ENCODE results near the gene CFAP20DC.

The CFAP20DC gene

DNA sequence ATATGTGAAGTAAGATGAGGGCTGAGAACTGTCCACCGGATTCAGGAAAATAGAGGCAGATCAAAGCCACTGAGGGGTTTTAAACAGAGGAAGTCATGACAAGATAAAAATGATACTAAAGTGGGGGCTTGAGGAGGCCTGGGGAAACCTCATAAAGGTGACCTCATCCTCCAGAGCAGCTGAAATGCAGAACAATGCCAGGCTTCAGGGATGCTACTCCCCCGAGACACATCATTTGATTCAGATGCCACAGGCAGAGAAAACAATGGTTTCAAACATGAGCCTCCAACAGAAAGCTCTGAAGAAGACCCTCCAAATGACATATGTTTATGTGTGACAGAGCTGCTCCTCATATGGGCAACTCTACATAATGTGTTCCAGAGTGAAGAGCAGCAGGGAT is 6.4 kb downstream of the CFAP20DC start:
- Histone ChIP-seq H3K18ac (ENCODE audit: low read length) (no peak overlapping the region), H2AFZ (ENCODE audit: low read length) (peak overlapping the region; percentile 9), H3K4me1 (ENCODE audit: control insufficient read depth in 2 of 2, insufficient read depth in 1 of 2, low read depth in 1 of 2, low read length in 2 of 2) (peaks cover 3 to 15% of the 10 kb centered on the region in 2 donors), H2BK15ac (ENCODE audit: low read length) (no peak overlapping the region), H3K79me1 (ENCODE audit: low read depth, low read length) (no peaks in the 10 kb centered on the region), H4K8ac (ENCODE audit: low read depth, low read length) (no peak overlapping the region), H3K9ac (ENCODE audit: low read depth, low read length, poor library complexity) (no peak overlapping the region), H3K4me3 (ENCODE audit: low read length in 2 of 2) (no peak overlapping the region), H2BK12ac (ENCODE audit: low read length) (no peak overlapping the region), H2BK120ac (ENCODE audit: low read depth, low read length) (no peak overlapping the region), H3K9me3 (replicated peaks in 1 of 2; ENCODE audit: control insufficient read depth in 2 of 2, insufficient read depth in 1 of 2, low read depth in 1 of 2, low read length in 2 of 2) (no peaks in the 10 kb centered on the region), H3K36me3 (replicated peaks in 1 of 2; ENCODE audit: control insufficient read depth in 2 of 2, insufficient read depth in 2 of 2, low read length in 2 of 2) (no peaks in the 10 kb centered on the region), H2AK5ac (ENCODE audit: low read depth, low read length) (no peak overlapping the region), H3K27me3 (ENCODE audit: control insufficient read depth in 3 of 3, insufficient read depth in 3 of 3, low read depth in 1 of 3, low read length in 3 of 3) (no peaks in the 10 kb centered on the region), H3K14ac (ENCODE audit: low read length) (no peak overlapping the region), H3K4ac (ENCODE audit: low read length) (no peak overlapping the region), H3K4me2 (ENCODE audit: insufficient read depth, low read length, poor library complexity, severe bottlenecking) (no peak overlapping the region), H4K91ac (ENCODE audit: low read depth, low read length, poor library complexity) (no peak overlapping the region), H2BK5ac (ENCODE audit: low read length) (no peak overlapping the region), H3K27ac (replicated peaks; ENCODE audit: low read length) (no peak overlapping the region), H3K23ac (ENCODE audit: low read depth, low read length, poor library complexity) (no peak overlapping the region)
- DNase-seq (ENCODE audit: low spot score): no peak
- WGBS, 2 donors (ENCODE audit: extremely low coverage in 2 of 2, insufficient read length in 2 of 2, insufficient replicate concordance in 1 of 2): no CpG with 5 or more reads among the region's 2 CpGs

DNA sequence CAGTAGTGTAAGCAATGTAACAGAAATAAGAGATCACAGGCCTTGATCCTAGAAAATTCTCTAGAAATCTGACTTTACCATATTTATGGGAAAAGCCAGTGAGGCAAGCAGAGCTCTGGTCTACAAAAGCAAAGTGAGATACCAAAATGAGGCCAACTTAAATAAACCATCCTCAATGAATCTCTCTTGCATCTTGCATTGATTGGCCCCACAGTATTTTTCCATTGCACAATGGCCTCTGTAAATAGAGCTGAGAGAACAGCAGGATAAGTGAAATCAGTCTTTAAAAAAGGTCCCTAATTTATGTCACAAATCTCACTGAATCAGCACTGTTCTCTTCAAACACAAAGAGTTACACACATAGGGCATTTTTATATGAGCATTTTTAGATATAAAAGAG is 8.9 kb downstream of the CFAP20DC start:
- Histone ChIP-seq H3K9ac (ENCODE audit: low read depth, low read length, poor library complexity) (no peak overlapping the region), H3K4ac (ENCODE audit: low read length) (no peak overlapping the region), H2AK5ac (ENCODE audit: low read depth, low read length) (no peak overlapping the region), H3K4me2 (ENCODE audit: insufficient read depth, low read length, poor library complexity, severe bottlenecking) (no peak overlapping the region), H3K27ac (replicated peaks; ENCODE audit: low read length) (no peak overlapping the region), H4K8ac (ENCODE audit: low read depth, low read length) (no peak overlapping the region), H2BK12ac (ENCODE audit: low read length) (no peak overlapping the region), H3K9me3 (replicated peaks in 1 of 2; ENCODE audit: control insufficient read depth in 2 of 2, insufficient read depth in 1 of 2, low read depth in 1 of 2, low read length in 2 of 2) (no peaks in the 10 kb centered on the region), H3K4me1 (ENCODE audit: control insufficient read depth in 2 of 2, insufficient read depth in 1 of 2, low read depth in 1 of 2, low read length in 2 of 2) (peaks cover 0 to 6% of the 10 kb centered on the region in 2 donors), H3K14ac (ENCODE audit: low read length) (no peak overlapping the region), H4K91ac (ENCODE audit: low read depth, low read length, poor library complexity) (no peak overlapping the region), H2BK5ac (ENCODE audit: low read length) (no peak overlapping the region), H2BK15ac (ENCODE audit: low read length) (no peak overlapping the region), H3K23ac (ENCODE audit: low read depth, low read length, poor library complexity) (no peak overlapping the region), H2AFZ (ENCODE audit: low read length) (peak overlapping the region; percentile 16), H3K79me1 (ENCODE audit: low read depth, low read length) (no peaks in the 10 kb centered on the region), H3K4me3 (ENCODE audit: low read length in 2 of 2) (no peak overlapping the region), H3K27me3 (ENCODE audit: control insufficient read depth in 3 of 3, insufficient read depth in 3 of 3, low read depth in 1 of 3, low read length in 3 of 3) (no peaks in the 10 kb centered on the region), H3K36me3 (replicated peaks in 1 of 2; ENCODE audit: control insufficient read depth in 2 of 2, insufficient read depth in 2 of 2, low read length in 2 of 2) (no peaks in the 10 kb centered on the region), H3K18ac (ENCODE audit: low read length) (no peak overlapping the region), H2BK120ac (ENCODE audit: low read depth, low read length) (no peak overlapping the region)
- DNase-seq (ENCODE audit: low spot score): no peak

DNA sequence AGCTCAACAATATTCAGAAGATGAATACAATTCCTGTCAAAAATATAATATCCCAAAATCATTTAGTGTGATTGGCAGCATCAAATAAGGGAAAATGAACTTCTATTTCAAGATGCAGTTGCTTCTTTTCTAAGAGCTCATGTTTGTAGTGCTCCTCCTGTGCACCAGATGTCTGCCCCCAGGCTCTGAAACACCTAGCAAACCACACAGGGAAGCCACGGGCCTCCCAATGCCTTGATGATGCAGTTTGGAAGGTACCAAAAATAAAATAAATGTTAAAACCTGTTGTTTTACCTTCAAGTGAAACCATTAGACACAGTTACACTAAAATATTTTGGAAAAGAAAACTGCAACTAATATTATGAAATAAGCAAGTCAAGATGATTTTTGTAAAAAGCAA is 22.2 kb downstream of the CFAP20DC start:
- Histone ChIP-seq H2BK12ac (ENCODE audit: low read length) (no peak overlapping the region), H3K4ac (ENCODE audit: low read length) (no peak overlapping the region), H2BK5ac (ENCODE audit: low read length) (no peak overlapping the region), H2AK5ac (ENCODE audit: low read depth, low read length) (no peak overlapping the region), H3K9me3 (replicated peaks in 1 of 2; ENCODE audit: control insufficient read depth in 2 of 2, insufficient read depth in 1 of 2, low read depth in 1 of 2, low read length in 2 of 2) (no peaks in the 10 kb centered on the region), H3K4me2 (ENCODE audit: insufficient read depth, low read length, poor library complexity, severe bottlenecking) (no peak overlapping the region), H3K4me1 (ENCODE audit: control insufficient read depth in 2 of 2, insufficient read depth in 1 of 2, low read depth in 1 of 2, low read length in 2 of 2) (peaks cover 0 to 1% of the 10 kb centered on the region in 2 donors), H3K4me3 (ENCODE audit: low read length in 2 of 2) (no peak overlapping the region), H4K91ac (ENCODE audit: low read depth, low read length, poor library complexity) (no peak overlapping the region), H3K79me1 (ENCODE audit: low read depth, low read length) (no peaks in the 10 kb centered on the region), H3K9ac (ENCODE audit: low read depth, low read length, poor library complexity) (no peak overlapping the region), H3K14ac (ENCODE audit: low read length) (no peak overlapping the region), H2BK15ac (ENCODE audit: low read length) (no peak overlapping the region), H3K27ac (replicated peaks; ENCODE audit: low read length) (no peak overlapping the region), H3K23ac (ENCODE audit: low read depth, low read length, poor library complexity) (no peak overlapping the region), H3K27me3 (ENCODE audit: control insufficient read depth in 3 of 3, insufficient read depth in 3 of 3, low read depth in 1 of 3, low read length in 3 of 3) (no peaks in the 10 kb centered on the region), H2AFZ (ENCODE audit: low read length) (no peak overlapping the region), H3K36me3 (replicated peaks in 1 of 2; ENCODE audit: control insufficient read depth in 2 of 2, insufficient read depth in 2 of 2, low read length in 2 of 2) (no peaks in the 10 kb centered on the region), H2BK120ac (ENCODE audit: low read depth, low read length) (no peak overlapping the region), H3K18ac (ENCODE audit: low read length) (no peak overlapping the region), H4K8ac (ENCODE audit: low read depth, low read length) (no peak overlapping the region)
- no peak for DNase-seq (ENCODE audit: low spot score)
- no CpG with 5 or more reads among the region's 1 CpG for WGBS, 2 donors (ENCODE audit: extremely low coverage in 2 of 2, insufficient read length in 2 of 2, insufficient replicate concordance in 1 of 2)

DNA sequence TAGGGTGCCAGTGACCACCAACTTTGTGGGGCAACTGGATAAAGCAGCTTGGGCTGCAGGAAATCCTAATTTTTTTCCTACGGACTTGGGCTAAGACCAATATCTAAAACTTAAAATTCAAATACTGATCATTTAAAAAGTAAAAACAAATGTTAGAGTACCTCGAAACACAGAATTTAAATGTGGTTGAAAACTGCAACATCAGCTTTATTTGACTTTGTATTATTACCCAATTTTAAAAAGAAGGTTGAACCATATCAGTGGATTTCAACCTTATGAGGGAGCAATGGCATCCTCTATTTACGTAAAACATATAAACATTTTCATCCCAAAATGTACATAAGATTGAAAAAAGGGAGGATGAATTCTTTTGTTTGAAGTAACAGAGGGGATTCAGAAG is 26.2 kb downstream of the CFAP20DC start:
- H4K91ac ChIP-seq (ENCODE audit: low read depth, low read length, poor library complexity): no peak overlapping the region
- no peak overlapping the region for H3K9ac ChIP-seq (ENCODE audit: low read depth, low read length, poor library complexity)
- no peaks in the 10 kb centered on the region for H3K27me3 ChIP-seq (ENCODE audit: control insufficient read depth in 3 of 3, insufficient read depth in 3 of 3, low read depth in 1 of 3, low read length in 3 of 3)
- H3K14ac ChIP-seq (ENCODE audit: low read length): no peak overlapping the region
- no peak overlapping the region for H2AK5ac ChIP-seq (ENCODE audit: low read depth, low read length)
- H2BK5ac ChIP-seq (ENCODE audit: low read length): no peak overlapping the region
- H2BK120ac ChIP-seq (ENCODE audit: low read depth, low read length): no peak overlapping the region
- no peak overlapping the region for H3K23ac ChIP-seq (ENCODE audit: low read depth, low read length, poor library complexity)
- DNase-seq (ENCODE audit: low spot score): no peak
- H3K27ac ChIP-seq (replicated peaks; ENCODE audit: low read length): no peak overlapping the region
- no peaks in the 10 kb centered on the region for H3K79me1 ChIP-seq (ENCODE audit: low read depth, low read length)
- H2AFZ ChIP-seq (ENCODE audit: low read length): no peak overlapping the region
- no peak overlapping the region for H3K4me3 ChIP-seq (ENCODE audit: low read length in 2 of 2)
- no peak overlapping the region for H3K18ac ChIP-seq (ENCODE audit: low read length)
- no peak overlapping the region for H3K4me2 ChIP-seq (ENCODE audit: insufficient read depth, low read length, poor library complexity, severe bottlenecking)
- no peaks in the 10 kb centered on the region for H3K4me1 ChIP-seq (ENCODE audit: control insufficient read depth in 2 of 2, insufficient read depth in 1 of 2, low read depth in 1 of 2, low read length in 2 of 2)
- no peak overlapping the region for H4K8ac ChIP-seq (ENCODE audit: low read depth, low read length)
- no peak overlapping the region for H2BK15ac ChIP-seq (ENCODE audit: low read length)
- no peaks in the 10 kb centered on the region for H3K36me3 ChIP-seq (replicated peaks in 1 of 2; ENCODE audit: control insufficient read depth in 2 of 2, insufficient read depth in 2 of 2, low read length in 2 of 2)
- WGBS, 2 donors (ENCODE audit: extremely low coverage in 2 of 2, insufficient read length in 2 of 2, insufficient replicate concordance in 1 of 2): no CpG with 5 or more reads among the region's 3 CpGs
- H2BK12ac ChIP-seq (ENCODE audit: low read length): no peak overlapping the region
- peaks cover 0 to 2% of the 10 kb centered on the region in 2 donors for H3K9me3 ChIP-seq (replicated peaks in 1 of 2; ENCODE audit: control insufficient read depth in 2 of 2, insufficient read depth in 1 of 2, low read depth in 1 of 2, low read length in 2 of 2)
- no peak overlapping the region for H3K4ac ChIP-seq (ENCODE audit: low read length)

Data from neuronal stem cell (in vitro differentiated cells).